ENCODE results near the gene DECR2. TPM values are rescaled to one million over a fixed set of nuclear protein-coding genes. Genes with fewer than 3 reads are reported as not detected.
"Not testable (repeated sequence)": the region's sequence is repeated elsewhere in the genome, so short reads cannot be mapped to it uniquely, and the experiment has no call there.

The DECR2 gene
- total RNA-seq, 1 donor from 2014 or later = 21.5 TPM

GRCh38 chr16:376817-377418 lies 24.8 kb upstream of the DECR2 start:
- H3K36me3 Mint-ChIP-seq = no peaks in the 10 kb centered on the region
- H3K9me3 Mint-ChIP-seq = no peaks in the 10 kb centered on the region
- TF ChIP-seq CTCF (conservative IDR thresholded peaks at IDR 0.05) = no peak
- DNase-seq (ENCODE audit: extremely low spot score, unreplicated experiment) = no peak
- no peak overlapping the region for H3K4me3 Mint-ChIP-seq
- no peak overlapping the region for H3K27ac Mint-ChIP-seq
- H3K27me3 Mint-ChIP-seq = no peaks in the 10 kb centered on the region
- H3K4me1 Mint-ChIP-seq (ENCODE audit: unreplicated experiment) = no peaks in the 10 kb centered on the region

DNA sequence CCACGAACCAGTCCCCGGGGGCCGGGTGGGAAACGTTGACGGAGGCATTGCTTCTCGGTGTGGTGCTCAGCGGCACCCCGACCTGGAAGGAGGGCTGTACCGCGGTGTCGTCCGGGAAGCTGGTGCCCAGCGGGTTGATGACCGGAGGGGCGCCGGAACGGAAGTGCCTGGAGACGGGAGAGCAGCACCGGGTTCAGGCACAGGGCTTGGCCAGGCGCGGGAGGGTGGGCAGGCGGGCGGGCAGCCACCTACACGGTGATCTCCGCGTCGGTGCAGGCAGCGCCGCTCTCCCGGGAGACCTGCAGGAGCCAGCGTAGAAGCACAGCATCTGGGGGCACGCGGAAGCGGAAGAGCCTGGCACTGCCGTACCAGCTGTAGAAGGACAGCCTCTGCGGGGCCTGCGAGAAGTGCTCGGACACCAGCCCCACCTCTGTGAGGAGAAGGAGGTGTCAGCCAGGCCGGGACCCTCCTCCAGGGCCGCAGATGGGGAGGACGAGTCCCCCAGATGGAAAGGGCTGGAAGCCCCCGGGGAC lies 24.2 kb upstream of the DECR2 start:
- no peaks in the 10 kb centered on the region for H3K4me1 Mint-ChIP-seq (ENCODE audit: unreplicated experiment)
- no peak for TF ChIP-seq CTCF (conservative IDR thresholded peaks at IDR 0.05)
- no peak overlapping the region for H3K4me3 Mint-ChIP-seq
- no peak for DNase-seq (ENCODE audit: extremely low spot score, unreplicated experiment)
- no peaks in the 10 kb centered on the region for H3K36me3 Mint-ChIP-seq
- H3K27ac Mint-ChIP-seq = no peak overlapping the region
- no peaks in the 10 kb centered on the region for H3K9me3 Mint-ChIP-seq
- H3K27me3 Mint-ChIP-seq = no peaks in the 10 kb centered on the region

DNA sequence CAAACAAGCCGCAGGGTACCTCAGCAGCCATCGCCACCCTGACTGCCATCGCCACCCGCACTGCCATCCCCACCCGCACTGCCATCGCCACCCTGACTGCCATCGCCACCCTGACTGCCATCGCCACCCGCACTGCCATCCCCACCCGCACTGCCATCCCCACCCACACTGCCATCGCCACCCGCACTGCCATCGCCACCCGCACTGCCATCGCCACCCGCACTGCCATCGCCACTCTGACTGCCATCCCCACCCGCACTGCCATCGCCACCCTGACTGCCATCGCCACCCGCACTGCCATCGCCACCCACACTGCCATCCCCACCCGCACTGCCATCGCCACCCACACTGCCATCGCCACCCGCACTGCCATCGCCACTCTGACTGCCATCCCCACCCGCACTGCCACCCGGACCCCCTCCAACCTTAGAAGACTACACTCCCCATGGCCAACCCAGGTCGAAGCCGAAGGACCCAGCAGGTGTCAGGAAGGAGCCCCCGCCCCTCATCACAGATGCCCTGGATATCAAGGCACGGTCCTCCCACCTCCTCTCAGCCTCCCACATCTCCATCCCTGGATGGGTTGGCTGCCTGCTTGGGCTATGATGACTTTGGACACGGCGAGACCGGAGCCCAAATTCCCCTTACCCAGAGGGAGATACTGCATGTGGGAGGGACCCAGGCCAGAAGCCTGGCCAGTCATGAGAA lies 23.4 kb upstream of the DECR2 start:
- H3K36me3 Mint-ChIP-seq; H3K9me3 Mint-ChIP-seq; H3K27ac Mint-ChIP-seq; H3K4me1 Mint-ChIP-seq (ENCODE audit: unreplicated experiment); H3K27me3 Mint-ChIP-seq; H3K4me3 Mint-ChIP-seq; DNase-seq (ENCODE audit: extremely low spot score, unreplicated experiment): not testable (repeated sequence)

GRCh38 chr16:378821-379182 lies 22.9 kb upstream of the DECR2 start:
- Mint-ChIP-seq H3K9me3 (no peaks in the 10 kb centered on the region), H3K4me3 (peak overlapping the region; percentile 31), H3K27ac (peak overlapping the region; percentile 29), H3K4me1 (ENCODE audit: unreplicated experiment) (peaks cover 7% of the 10 kb centered on the region), H3K27me3 (peaks cover 5% of the 10 kb centered on the region), H3K36me3 (no peaks in the 10 kb centered on the region)
- no peak for TF ChIP-seq CTCF (conservative IDR thresholded peaks at IDR 0.05)
- DNase-seq (ENCODE audit: extremely low spot score, unreplicated experiment) = no peak

- peaks cover 5% of the 10 kb centered on the region for H3K27me3 Mint-ChIP-seq
- H3K4me3 Mint-ChIP-seq = peak overlapping the region; percentile 31
- TF ChIP-seq CTCF (conservative IDR thresholded peaks at IDR 0.05) = no peak
- H3K9me3 Mint-ChIP-seq = no peaks in the 10 kb centered on the region
- H3K27ac Mint-ChIP-seq = peak overlapping the region; percentile 29
- DNase-seq (ENCODE audit: extremely low spot score, unreplicated experiment) = no peak
- no peaks in the 10 kb centered on the region for H3K36me3 Mint-ChIP-seq
- peaks cover 13% of the 10 kb centered on the region for H3K4me1 Mint-ChIP-seq (ENCODE audit: unreplicated experiment)
These were observed 22.3 kb upstream of the DECR2 start for GRCh38 chr16:379183-379960.
